HTERT RPE-1 (cell line): ENCODE data around the gene STK11.
"Not testable (repeated sequence)": the region's sequence is repeated elsewhere in the genome, so short reads cannot be mapped to it uniquely, and the experiment has no call there.

Experiments used
- in situ Hi-C: fragments of 300-500 bp; cut with MboI; formaldehyde crosslinking; loops from 4 replicates; pipeline ENCODE4 v1.14.3; 2020; ENCODE audit warnings: low sequenced_read_pairs

Gene STK11

GRCh38 chr19:1168572-1169410 is 36.8 kb upstream of the STK11 start:
- in situ Hi-C loops = no loop called here

GRCh38 chr19:1169411-1169791 is 36.2 kb upstream of the STK11 start:
- in situ Hi-C loops = no loop called here

GRCh38 chr19:1169921-1170885 is 35.4 kb upstream of the STK11 start:
- in situ Hi-C loops = no loop called here

- in situ Hi-C loops = no loop called here
These were observed 34.4 kb upstream of the STK11 start for GRCh38 chr19:1170938-1171754.

- in situ Hi-C loops = no loop called here
These were observed 33.7 kb upstream of the STK11 start for GRCh38 chr19:1171755-1172352.

GRCh38 chr19:1172353-1173158 is 33.0 kb upstream of the STK11 start:
- in situ Hi-C loops = no loop called here

- in situ Hi-C loops = no loop called here
These were observed 32.3 kb upstream of the STK11 start for GRCh38 chr19:1173159-1173844.

- in situ Hi-C loops = no loop called here
These were observed 31.5 kb upstream of the STK11 start, which contains the start of gene SBNO2 for GRCh38 chr19:1173845-1174809. TSS of gene SBNO2 (minus strand) at chr19:1174268. CDS start at chr19:1154276, 19,992 bp downstream.

- in situ Hi-C loops = no loop called here
These were observed 28.1 kb upstream of the STK11 start for GRCh38 chr19:1177322-1178114.

- in situ Hi-C loops = no loop called here
These were observed 24.0 kb upstream of the STK11 start for GRCh38 chr19:1181606-1182005.

- in situ Hi-C loops = no loop called here
These were observed 23.5 kb upstream of the STK11 start for GRCh38 chr19:1182068-1182467.

GRCh38 chr19:1182727-1183126 is 22.9 kb upstream of the STK11 start:
- in situ Hi-C loops = no loop called here

GRCh38 chr19:1183543-1184172 is 21.9 kb upstream of the STK11 start:
- in situ Hi-C loops = no loop called here

GRCh38 chr19:1189419-1189818 is 16.2 kb upstream of the STK11 start:
- in situ Hi-C loops = no loop called here

- in situ Hi-C loops = no loop called here
These were observed 6.0 kb upstream of the STK11 start for GRCh38 chr19:1199531-1199930.

GRCh38 chr19:1200614-1201013 is 5.0 kb upstream of the STK11 start:
- in situ Hi-C loops = not testable (repeated sequence)
